H9 (cell line): ENCODE results near the gene OR4D1. TPM values are rescaled to one million over a fixed set of nuclear protein-coding genes. Genes with fewer than 3 reads are reported as not detected.

Source experiments
- DNase-seq: peaks from one replicate; pipeline ENCODE4 v3.0.0-alpha.2; 2017
- H2AFZ ChIP-seq: one replicate; pipeline ENCODE4 v1.6.1; 2013; ENCODE audit warnings: mild to moderate bottlenecking, low read length, control low read depth, moderate library complexity
- H2AK5ac ChIP-seq: 2 replicates; pipeline ENCODE4 v1.6.1; 2013; ENCODE audit warnings: low read length, control low read depth, mixed read lengths; ENCODE audit not compliant: insufficient read length
- H2BK120ac ChIP-seq: one replicate; pipeline ENCODE4 v1.6.1; 2013; ENCODE audit warnings: low read depth, mild to moderate bottlenecking, low read length, control low read depth, inconsistent platforms; ENCODE audit not compliant: poor library complexity, severe bottlenecking
- H2BK12ac ChIP-seq: 2 replicates; pipeline ENCODE4 v1.6.1; 2013; ENCODE audit warnings: low read length, control low read depth, mixed read lengths, low read depth; ENCODE audit not compliant: insufficient read length
- H2BK15ac ChIP-seq: 2 replicates; pipeline ENCODE4 v1.6.1; 2013; ENCODE audit warnings: low read depth, low read length, control low read depth
- H2BK20ac ChIP-seq: one replicate; pipeline ENCODE4 v1.6.1; 2013; ENCODE audit warnings: low read depth, mild to moderate bottlenecking, low read length, control low read depth, inconsistent platforms; ENCODE audit not compliant: poor library complexity, severe bottlenecking
- H2BK5ac ChIP-seq: 2 replicates; pipeline ENCODE4 v1.6.1; 2013; ENCODE audit warnings: low read length, control low read depth, mixed read lengths; ENCODE audit not compliant: insufficient read length
- H3K14ac ChIP-seq: 2 replicates; pipeline ENCODE4 v1.6.1; 2013; ENCODE audit warnings: low read length, control low read depth; ENCODE audit not compliant: insufficient read depth
- H3K18ac ChIP-seq: 2 replicates; pipeline ENCODE4 v1.6.1; 2013; ENCODE audit warnings: low read depth, mild to moderate bottlenecking, mixed read lengths, low read length, control low read depth; ENCODE audit not compliant: insufficient read length
- H3K23ac ChIP-seq: 2 replicates; pipeline ENCODE4 v1.6.1; 2013; ENCODE audit warnings: low read length, control low read depth, mixed read lengths, low read depth; ENCODE audit not compliant: insufficient read length
- H3K23me2 ChIP-seq: 2 replicates; pipeline ENCODE4 v1.6.1; 2013; ENCODE audit warnings: low read depth, mild to moderate bottlenecking, mixed read lengths, low read length, control low read depth; ENCODE audit not compliant: insufficient read length, poor library complexity, severe bottlenecking
- H3K27ac ChIP-seq: 2 replicates; pipeline ENCODE4 v1.5.1; 2013; ENCODE audit warnings: low read length, control low read depth, mixed read lengths, low read depth; ENCODE audit not compliant: insufficient read length
- H3K27me3 ChIP-seq: 2 replicates; pipeline ENCODE4 v1.6.1; 2013; ENCODE audit warnings: low read length, control low read depth, inconsistent platforms; ENCODE audit not compliant: insufficient read depth
- H3K4ac ChIP-seq: 2 replicates; pipeline ENCODE4 v1.6.1; 2013; ENCODE audit warnings: low read depth, mild to moderate bottlenecking, control low read depth, inconsistent platforms, low read length, moderate library complexity
- H3K4me1 ChIP-seq: 2 replicates; pipeline ENCODE4 v1.6.1; 2013; ENCODE audit warnings: low read length, control low read depth, inconsistent platforms; ENCODE audit not compliant: insufficient read depth
- H3K4me2 ChIP-seq: 2 replicates; pipeline ENCODE4 v1.6.1; 2013; ENCODE audit warnings: low read length, control low read depth, mixed read lengths; ENCODE audit not compliant: insufficient read length, insufficient read depth
- H3K56ac ChIP-seq: 2 replicates; pipeline ENCODE4 v1.6.1; 2013; ENCODE audit warnings: low read depth, mild to moderate bottlenecking, mixed read lengths, low read length, control low read depth; ENCODE audit not compliant: insufficient read length
- H3K79me1 ChIP-seq: 2 replicates; pipeline ENCODE4 v1.6.1; 2013; ENCODE audit warnings: low read depth, mild to moderate bottlenecking, moderate library complexity, low read length, control low read depth, inconsistent platforms; ENCODE audit not compliant: insufficient read depth, poor library complexity, severe bottlenecking
- H3K79me2 ChIP-seq: 2 replicates; pipeline ENCODE4 v1.6.1; 2013; ENCODE audit warnings: low read length, control low read depth, inconsistent platforms; ENCODE audit not compliant: insufficient read depth
- H3K9ac ChIP-seq: 2 replicates; pipeline ENCODE4 v1.6.1; 2013; ENCODE audit warnings: low read length, control low read depth, mixed read lengths; ENCODE audit not compliant: insufficient read length; ENCODE audit errors: extremely low read depth
- H3K9me3 ChIP-seq: one replicate; pipeline ENCODE4 v1.6.1; 2013; ENCODE audit warnings: low read depth, low read length, inconsistent platforms; ENCODE audit not compliant: control insufficient read depth
- H3T11ph ChIP-seq: one replicate; pipeline ENCODE4 v1.6.1; 2013; ENCODE audit warnings: mild to moderate bottlenecking, low read length, control low read depth, inconsistent platforms
- H4K20me1 ChIP-seq: one replicate; pipeline ENCODE4 v1.6.1; 2013; ENCODE audit not compliant: control insufficient read depth, insufficient read length, insufficient read depth
- H4K5ac ChIP-seq: 2 replicates; pipeline ENCODE4 v1.6.1; 2013; ENCODE audit warnings: low read depth, mild to moderate bottlenecking, mixed read lengths, low read length, control low read depth; ENCODE audit not compliant: insufficient read length
- H4K8ac ChIP-seq: replicated peaks from 2 replicates; pipeline ENCODE4 v1.6.1; 2013; ENCODE audit warnings: low read length, control low read depth, mixed read lengths, low read depth; ENCODE audit not compliant: insufficient read length
- H4K91ac ChIP-seq: 2 replicates; pipeline ENCODE4 v1.6.1; 2013; ENCODE audit warnings: low read depth, mild to moderate bottlenecking, moderate library complexity, mixed read lengths, low read length, control low read depth; ENCODE audit not compliant: insufficient read length
- H3K27ac Mint-ChIP-seq, 3 experiments: 2 replicates in 2 of 3; 3 replicates in 1 of 3; pipeline ENCODE4 v1.8.0; 2020 to 2021; ENCODE audit warnings: mixed read lengths in 3 of 3, mild to moderate bottlenecking in 1 of 3, moderate library complexity in 1 of 3
- H3K27me3 Mint-ChIP-seq: 2 replicates; pipeline ENCODE4 v1.8.0; 2021; ENCODE audit warnings: low read depth, mild to moderate bottlenecking, moderate library complexity, mixed read lengths
- H3K36me3 Mint-ChIP-seq, 3 experiments: 2 replicates in 2 of 3; 3 replicates in 1 of 3; pipeline ENCODE4 v1.8.0; 2020 to 2021; ENCODE audit warnings: low read depth in 3 of 3, mixed read lengths in 3 of 3; ENCODE audit not compliant: insufficient read depth in 1 of 3
- H3K4me1 Mint-ChIP-seq, 2 experiments: 2 replicates each; pipeline ENCODE4 v1.8.0; 2020; ENCODE audit warnings: mixed read lengths in 2 of 2
- H3K4me3 Mint-ChIP-seq, 2 experiments: 2 replicates in 1 of 2; 3 replicates in 1 of 2; pipeline ENCODE4 v1.8.0; 2020 to 2021; ENCODE audit warnings: mild to moderate bottlenecking in 2 of 2, mixed read lengths in 2 of 2, moderate library complexity in 1 of 2
- H3K9me3 Mint-ChIP-seq, 2 experiments: 2 replicates in 1 of 2; 3 replicates in 1 of 2; pipeline ENCODE4 v1.8.0; 2020; ENCODE audit warnings: mild to moderate bottlenecking in 2 of 2, mixed read lengths in 2 of 2, moderate library complexity in 1 of 2
- WGBS: extraction: QIAGEN DNeasy Blood & Tissue Kit; methylation state at CpG from one replicate; pipeline ENCODE4 v1.1.7; 2013; ENCODE audit warnings: missing lambda C conversion rate, low lambda C conversion rate, mixed read lengths; ENCODE audit not compliant: insufficient read length; ENCODE audit errors: extremely low coverage; 5-methylcytosine and 5-hydroxymethylcytosine counted together
- total RNA-seq: library from RNA; stranded (reverse); gene quantifications from 2 replicates; pipeline ENCODE4 v1.2.1, GENCODE V29; 2021
- TF ChIP-seq, protein P1 (sequence below): fragments of 200-600 bp; sonication (generic); conservative IDR thresholded peaks from 3 replicates; pipeline ENCODE4 v1.8.0; 2021; ENCODE audit warnings: antibody characterized with exemption, mild to moderate bottlenecking

OR4D1 gene
- total RNA-seq, 1 experiment from 2014 or later = 0.11 TPM

DNA sequence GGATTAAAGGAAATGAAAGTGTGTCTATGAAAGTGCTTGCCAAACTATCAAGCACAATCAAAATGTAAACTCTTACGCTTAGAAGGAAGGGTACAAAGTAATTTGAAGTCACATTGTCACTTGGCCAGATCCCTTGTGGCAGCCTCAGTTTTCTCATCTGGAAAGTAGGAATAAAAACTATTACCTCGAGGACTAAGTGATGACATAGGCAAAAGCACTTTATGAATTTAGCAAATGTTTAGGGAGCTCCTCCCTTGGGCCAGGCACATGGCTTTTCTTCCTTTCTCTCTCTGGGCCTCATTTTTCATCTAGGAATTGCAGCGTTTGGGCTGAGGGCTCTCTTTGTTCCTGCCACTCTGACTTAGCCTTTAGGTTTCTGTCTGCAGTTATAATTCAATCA is 36.5 kb upstream of the OR4D1 start:
- no peak overlapping the region for H3T11ph ChIP-seq
- H2AK5ac ChIP-seq = no peak overlapping the region
- no peak for DNase-seq
- no peak overlapping the region for H3K9ac ChIP-seq
- no peak overlapping the region for H2BK120ac ChIP-seq
- no peak overlapping the region for H3K27ac ChIP-seq
- no peak overlapping the region for H3K56ac ChIP-seq
- H4K5ac ChIP-seq = no peak overlapping the region
- no peaks in the 10 kb centered on the region for H4K20me1 ChIP-seq
- Mint-ChIP-seq H3K4me1 (no peaks in the 10 kb centered on the region), H3K27me3 (peaks cover 24% of the 10 kb centered on the region), H3K36me3 (no peaks in the 10 kb centered on the region; a peak in 1 of 7 replicates), H3K4me3 (no peak overlapping the region), H3K9me3 (no peaks in the 10 kb centered on the region; a peak in 2 of 5 replicates), H3K27ac (no peak overlapping the region; a peak in 1 of 7 replicates)
- H3K23me2 ChIP-seq = no peaks in the 10 kb centered on the region
- H2BK12ac ChIP-seq = no peak overlapping the region
- H3K79me1 ChIP-seq = no peaks in the 10 kb centered on the region
- H2BK15ac ChIP-seq = no peak overlapping the region
- TF ChIP-seq, protein P1, sequence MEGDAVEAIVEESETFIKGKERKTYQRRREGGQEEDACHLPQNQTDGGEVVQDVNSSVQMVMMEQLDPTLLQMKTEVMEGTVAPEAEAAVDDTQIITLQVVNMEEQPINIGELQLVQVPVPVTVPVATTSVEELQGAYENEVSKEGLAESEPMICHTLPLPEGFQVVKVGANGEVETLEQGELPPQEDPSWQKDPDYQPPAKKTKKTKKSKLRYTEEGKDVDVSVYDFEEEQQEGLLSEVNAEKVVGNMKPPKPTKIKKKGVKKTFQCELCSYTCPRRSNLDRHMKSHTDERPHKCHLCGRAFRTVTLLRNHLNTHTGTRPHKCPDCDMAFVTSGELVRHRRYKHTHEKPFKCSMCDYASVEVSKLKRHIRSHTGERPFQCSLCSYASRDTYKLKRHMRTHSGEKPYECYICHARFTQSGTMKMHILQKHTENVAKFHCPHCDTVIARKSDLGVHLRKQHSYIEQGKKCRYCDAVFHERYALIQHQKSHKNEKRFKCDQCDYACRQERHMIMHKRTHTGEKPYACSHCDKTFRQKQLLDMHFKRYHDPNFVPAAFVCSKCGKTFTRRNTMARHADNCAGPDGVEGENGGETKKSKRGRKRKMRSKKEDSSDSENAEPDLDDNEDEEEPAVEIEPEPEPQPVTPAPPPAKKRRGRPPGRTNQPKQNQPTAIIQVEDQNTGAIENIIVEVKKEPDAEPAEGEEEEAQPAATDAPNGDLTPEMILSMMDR = no peak
- no peak overlapping the region for H3K4me2 ChIP-seq
- no peak overlapping the region for H3K18ac ChIP-seq
- no peaks in the 10 kb centered on the region for H3K27me3 ChIP-seq
- H2BK20ac ChIP-seq = no peak overlapping the region
- no peaks in the 10 kb centered on the region for H3K4me1 ChIP-seq
- H3K79me2 ChIP-seq = no peaks in the 10 kb centered on the region
- H3K9me3 ChIP-seq = no peaks in the 10 kb centered on the region
- no peak overlapping the region for H4K91ac ChIP-seq
- WGBS = no CpG with 5 or more reads among the region's 3 CpGs
- H3K14ac ChIP-seq = no peak overlapping the region
- H2BK5ac ChIP-seq = no peak overlapping the region
- H4K8ac ChIP-seq = no peak overlapping the region
- no peak overlapping the region for H3K23ac ChIP-seq
- H3K4ac ChIP-seq = no peak overlapping the region
- H2AFZ ChIP-seq = no peak overlapping the region
